HG03095 (cell line): ENCODE measurements around the gene NBPF1.
"Not testable (repeated sequence)": the region's sequence is repeated elsewhere in the genome, so short reads cannot be mapped to it uniquely, and the experiment has no call there.

Experiments used
- ATAC-seq: cut with Tn5 transposase; IDR thresholded peaks from one replicate; pipeline ENCODE4 v1.9.1; 2021; ENCODE audit warnings: moderate library complexity; ENCODE audit not compliant: unreplicated experiment

NBPF1 gene

DNA sequence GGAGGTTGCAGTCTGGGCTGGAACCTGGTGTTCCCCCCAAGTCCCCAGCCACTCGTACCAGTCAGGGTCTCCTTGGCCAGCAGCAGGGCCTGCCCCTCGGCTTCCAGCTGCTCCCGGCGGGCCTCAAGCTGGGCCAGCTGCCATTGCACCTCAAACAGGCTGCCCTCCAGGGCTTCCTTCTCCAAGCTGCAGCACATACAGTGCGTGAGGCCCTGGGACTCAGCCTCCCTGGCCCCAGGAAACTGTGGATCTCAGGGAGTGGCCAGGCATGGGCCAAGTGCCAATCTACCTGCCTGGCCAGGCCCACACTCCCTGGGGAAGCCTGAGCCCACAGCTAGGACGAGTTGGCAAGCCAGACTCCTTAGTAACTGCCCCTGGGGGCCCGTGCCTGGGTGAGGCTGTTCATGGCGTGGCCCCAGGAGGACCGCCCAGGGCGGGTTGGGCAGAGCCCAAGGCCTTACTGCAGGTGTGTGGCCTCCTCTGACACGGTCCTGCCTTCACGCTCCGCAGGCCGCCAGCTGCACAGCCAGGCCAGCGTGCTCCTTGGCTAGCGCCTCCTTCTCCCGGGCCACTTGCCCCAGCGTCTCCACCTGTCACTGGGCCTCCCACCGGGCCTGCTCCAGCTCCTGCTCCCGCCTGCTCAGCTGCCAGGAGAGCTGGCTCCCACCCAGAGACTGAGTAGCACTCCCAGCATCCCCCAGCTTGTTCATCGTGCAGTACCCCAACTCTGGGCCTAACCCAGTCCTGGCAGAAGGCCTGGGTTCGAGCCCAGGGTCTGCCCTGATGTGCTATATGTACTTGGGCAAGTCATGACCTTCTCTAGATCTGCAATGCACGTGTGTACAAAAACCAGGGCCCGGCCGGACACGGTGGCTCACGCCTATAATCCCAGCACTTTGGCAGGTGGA is 10.7 kb upstream of the NBPF1 start:
- ATAC-seq = not testable (repeated sequence)

DNA sequence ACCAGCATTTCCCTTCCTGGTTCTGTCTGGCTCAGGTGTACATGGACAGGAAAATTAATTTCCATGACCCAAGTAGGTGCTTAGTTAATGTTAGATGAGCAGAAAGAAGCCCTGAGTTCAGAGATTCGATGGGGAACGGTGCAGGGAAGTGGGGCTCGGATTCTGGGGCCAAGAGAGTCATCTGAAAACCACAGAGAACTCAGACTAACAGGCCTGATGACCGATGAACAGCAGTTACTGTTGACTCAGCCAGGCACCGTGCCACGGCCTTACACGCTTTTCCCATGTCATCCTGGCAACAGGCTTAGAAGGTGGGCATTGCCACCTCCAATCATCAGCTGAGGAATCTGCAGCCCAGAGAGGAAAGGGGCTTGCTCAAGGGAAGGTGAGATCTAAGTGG is 10.0 kb upstream of the NBPF1 start:
- ATAC-seq = not testable (repeated sequence)

DNA sequence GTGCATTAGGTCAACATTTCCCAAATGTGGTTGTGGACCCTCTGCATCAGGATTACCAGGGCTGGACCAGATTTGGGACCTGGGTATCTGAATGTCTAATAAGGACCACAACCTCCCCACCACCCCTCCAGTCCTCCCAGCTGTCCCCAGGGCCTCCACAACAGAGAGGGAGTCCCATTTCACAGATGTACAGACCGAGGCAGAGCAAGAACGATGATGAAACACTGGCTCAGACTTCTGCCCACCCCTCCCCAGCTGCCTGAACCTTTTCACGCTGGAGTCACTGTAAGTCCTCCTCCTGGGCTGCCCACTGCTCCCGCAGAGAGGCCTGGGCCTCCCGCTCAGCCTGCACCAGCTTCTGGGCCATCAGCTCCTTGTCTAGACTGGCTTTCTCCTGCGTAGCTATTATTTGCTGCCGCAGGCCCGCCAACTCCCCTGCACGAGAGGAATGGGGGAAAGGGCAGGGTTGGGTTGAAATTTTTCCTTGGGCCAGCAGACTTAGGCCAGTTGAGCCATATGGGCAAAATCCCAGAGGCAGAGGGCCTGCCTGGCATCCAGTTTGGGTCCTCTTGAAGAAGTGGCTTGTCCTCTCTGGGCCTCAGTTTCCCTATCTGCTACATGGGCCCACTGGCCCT is 8.4 kb upstream of the NBPF1 start:
- not testable (repeated sequence) for ATAC-seq

DNA sequence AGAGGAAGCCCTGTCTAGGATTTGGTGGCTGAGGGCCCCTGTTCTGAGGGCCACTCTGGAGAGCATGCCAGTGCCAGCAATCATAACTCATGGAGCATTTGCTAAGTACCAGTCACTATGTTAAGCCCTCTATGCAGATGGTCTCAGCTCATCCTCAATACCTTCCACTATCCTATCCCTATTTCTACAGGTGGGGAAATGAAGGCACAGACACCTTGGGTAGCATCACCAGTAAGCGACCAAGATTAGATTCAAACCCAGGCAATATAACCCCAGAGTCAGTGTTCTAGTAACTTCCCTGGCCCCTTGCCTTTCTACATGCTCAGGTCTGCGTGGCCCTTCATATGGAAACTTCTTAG is 7.9 kb upstream of the NBPF1 start:
- ATAC-seq = no peak

DNA sequence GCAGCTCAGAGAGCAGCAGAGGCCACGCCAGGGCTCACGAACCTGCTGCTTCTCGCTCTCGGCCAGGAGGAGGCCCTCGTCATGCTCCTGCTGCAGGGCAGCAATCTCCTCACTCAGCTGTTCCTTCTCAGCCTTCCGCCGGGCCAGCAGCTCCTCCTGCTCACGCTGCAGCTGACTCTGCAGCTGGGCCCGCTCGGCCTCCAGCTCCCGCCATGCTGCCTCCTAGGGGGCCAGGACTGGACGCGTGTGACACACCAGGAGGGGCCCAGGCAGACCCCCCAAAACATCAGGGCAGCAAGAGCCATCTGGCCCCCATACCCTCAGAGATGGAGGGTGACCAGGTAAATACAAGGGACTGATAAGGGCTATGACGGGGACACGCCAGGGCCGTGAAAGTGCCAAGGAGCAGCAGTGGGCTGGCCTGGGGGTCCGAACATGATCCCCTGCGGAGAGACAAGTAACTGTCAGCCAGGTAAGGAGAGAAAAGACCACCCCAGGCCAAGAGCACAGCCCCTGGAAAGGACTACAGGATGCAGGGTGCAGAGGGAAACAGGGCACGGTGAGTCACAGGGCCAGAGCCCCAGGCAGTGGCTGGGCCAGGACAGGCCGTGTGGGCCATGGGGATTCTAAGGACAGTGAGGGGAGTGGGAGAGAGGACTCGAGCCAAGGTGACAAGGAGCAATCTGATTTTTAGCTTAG is 6.6 kb upstream of the NBPF1 start:
- ATAC-seq = not testable (repeated sequence)

DNA sequence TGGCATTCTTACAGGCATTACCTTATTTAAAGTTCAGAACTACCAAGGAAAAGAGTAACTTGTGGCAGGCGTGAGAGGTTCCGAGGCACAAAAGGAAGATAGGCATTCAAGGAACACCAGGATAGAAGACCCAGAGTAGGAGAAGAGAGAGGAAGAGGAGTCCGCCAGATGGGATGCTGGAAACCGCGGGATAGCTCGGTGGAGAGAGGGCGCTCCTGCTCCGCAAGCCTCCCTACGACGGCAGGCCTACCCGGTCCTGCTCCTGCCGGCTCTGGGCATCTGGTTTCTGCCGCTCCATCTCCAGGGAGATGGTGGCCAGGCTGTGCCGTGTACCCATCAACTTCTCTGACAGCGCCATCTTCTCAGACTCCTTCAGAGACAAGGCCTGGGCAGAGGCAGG is 5.4 kb upstream of the NBPF1 start:
- ATAC-seq = no peak

DNA sequence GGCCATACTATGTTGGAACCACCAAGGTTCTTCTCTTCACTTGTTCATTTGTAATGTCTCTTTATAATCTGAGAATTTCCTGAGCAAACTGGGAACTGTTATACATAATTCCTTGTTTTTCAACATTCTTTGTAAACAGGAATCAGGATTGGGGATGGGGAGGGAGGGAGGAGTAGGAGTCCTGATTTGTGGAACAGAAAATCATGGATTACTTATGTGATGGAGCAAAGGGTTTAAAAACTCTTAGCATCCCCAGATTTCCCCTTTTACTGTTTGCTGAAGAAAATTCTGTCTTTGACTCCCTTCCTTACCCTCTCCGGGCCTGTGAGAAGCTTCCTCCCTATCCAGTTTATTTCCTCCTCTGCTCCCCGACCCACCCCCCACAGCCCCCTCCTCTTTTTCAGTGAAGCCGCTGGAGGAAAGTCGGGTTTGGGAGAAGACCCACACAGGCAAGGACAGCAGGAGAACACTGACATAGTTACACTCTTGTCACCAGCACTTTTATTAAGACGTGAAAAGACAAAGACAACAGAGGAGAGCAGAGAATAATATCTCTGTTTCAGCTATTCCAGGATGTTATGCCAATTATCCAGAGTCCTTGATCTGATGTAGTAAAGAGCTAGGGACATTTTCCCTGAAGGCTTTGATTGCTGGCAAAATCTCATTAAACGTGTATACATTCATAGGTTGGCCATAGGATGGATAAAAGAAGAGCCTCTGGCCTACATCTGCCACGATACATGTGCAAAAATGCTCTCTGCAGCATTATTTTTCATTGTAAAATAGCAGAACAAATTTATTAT is 4.6 kb upstream of the NBPF1 start:
- ATAC-seq = no peak

DNA sequence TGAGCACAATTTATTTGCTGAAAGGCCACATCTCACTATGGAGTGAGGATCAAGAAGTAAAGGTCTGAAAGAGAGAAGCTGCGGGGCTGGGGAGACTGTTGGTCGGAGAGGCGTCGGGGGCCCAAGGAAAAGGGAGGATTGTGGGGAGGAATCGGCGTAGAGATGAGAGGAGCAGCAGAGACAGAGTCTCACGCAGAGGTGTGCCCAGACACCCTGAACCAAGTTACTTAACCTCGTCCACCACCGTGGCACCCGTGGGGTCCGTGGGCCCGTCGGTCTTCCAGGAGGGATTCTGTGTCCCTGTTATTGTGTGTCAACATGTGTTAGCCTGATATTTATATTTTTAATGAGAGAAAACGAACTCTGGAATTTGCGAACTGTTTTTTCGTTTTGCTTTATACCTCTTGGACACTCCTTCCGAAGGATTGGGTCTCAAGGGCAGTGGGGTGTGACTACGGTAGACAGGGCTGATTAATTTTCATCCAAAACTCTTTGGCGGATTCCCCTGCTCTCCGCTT is 3.8 kb upstream of the NBPF1 start:
- no peak for ATAC-seq

DNA sequence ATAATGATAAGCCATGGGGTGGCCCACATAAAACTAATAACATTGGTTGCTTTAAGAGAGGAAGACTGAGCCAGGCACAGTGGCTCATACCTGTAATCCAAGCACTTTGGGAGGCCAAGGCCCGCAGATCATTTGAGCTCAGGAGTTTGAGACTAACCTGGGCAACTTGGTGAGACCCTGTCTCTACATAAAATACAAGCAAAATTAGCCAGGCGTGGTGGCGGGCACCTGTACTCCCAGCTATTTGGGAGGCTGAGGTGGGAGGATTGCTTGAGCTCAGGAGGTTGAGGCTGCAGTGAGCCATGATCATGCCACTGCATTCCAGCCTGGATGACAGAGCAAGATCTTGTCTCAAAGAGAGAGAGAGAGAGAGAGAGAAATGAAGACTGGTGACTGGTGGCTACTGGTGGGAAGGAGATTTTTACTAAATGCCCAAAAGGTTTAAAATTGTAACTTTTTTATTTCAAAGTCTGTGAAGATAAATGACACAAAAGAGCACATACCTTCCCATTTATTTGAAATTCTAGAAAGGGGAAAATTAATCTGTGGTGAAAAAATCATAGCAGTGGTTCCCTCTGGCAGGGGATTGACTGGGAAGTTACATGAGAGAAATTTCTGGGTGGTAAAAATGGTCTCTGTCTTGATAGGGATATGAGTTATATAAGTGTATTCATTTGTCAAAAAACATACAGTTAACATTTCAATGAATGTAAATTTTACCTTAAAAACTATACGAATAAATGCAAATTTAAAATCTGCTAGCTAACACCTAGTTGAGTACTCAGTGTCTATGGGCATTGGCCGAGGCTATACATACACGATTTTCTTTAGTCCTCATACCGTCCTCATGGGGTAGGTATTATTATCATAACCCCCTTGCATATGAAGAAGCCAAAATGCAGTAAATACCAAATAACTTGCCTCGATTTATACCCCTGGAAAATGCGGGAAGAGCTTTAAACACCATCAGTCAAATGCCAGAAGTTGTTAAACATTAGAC is 2.2 kb upstream of the NBPF1 start:
- ATAC-seq = no peak

DNA sequence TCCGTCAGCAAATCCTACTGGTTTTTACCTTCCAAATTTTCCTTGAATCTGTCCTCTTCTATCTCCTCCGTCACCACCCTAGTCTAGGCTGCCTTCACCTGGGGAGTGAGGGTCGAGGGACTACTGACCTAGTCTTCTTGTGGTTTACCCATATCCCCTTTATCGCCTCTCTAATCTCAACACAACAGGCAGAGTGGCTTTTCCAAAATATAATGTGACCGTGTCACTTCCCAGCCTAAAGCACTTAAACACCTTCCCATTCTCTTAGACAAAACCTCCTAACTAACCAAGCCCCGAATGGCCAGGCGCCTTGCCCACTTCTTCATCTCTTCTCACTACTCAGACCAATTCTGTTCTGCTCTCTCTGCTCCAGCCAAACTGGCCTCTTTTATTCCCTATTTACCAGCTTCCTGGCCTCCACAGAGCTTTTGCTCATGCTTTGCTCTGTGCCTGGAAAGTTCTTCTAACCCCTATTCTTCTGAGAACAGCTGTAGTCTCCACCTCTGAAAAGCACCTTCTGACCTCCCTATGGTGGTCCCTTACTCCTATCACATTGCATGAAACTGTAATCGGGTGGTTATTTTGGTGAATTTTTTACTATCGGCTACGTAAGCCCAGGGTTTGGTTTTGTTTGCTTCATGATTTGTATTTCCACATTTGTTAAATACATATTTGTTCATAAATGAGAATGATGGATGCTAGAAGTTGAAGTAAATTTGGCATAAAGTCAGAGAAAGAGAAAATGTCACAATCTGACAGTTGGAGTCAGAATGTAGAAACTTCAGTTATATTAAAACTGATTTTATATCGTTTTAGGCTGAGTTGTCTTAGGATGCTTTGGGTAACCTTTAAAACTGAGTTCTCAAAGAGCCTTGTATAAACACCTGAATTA is 1.2 kb upstream of the NBPF1 start:
- ATAC-seq = no peak

DNA sequence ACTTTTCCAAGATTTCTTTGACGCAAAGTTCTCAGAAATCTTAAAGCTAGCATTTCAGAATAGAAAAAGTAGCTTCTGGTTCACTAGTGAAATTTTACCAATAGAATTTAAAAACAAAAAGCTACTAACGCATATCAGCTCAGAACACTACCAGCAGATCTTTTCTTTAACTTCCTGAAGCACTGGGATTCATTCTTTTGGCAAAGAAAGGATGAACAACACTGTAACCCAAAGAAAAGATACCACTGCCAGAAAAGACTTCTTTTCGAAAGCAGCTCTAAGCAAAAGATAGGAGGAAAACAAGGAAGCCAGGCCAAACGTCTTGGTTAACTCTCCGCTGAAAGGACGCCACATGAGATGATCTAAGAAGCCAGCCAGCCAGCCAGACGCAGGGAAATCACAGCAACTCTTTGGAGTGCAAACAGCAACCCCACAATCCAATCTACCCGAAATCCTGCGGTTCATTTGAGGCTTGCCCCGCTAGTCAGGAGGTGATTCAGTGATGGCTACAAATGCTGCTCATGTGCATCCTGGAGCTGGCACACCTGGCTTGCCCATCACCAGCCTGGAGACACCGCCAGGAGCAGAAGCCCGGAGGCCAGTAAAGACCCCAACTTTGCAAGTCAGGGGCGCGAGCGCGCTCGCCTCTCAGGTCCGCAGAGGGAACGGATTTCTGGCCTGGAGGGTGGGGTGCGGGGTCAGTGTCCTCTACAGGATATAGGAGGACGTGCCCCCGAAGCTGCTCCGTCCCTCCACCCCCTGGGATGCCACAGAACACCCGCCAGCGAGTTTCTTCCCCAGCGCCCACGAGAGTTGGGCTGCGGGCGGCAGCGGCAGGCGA is 812 bp downstream of the NBPF1 start:
- no peak for ATAC-seq

DNA sequence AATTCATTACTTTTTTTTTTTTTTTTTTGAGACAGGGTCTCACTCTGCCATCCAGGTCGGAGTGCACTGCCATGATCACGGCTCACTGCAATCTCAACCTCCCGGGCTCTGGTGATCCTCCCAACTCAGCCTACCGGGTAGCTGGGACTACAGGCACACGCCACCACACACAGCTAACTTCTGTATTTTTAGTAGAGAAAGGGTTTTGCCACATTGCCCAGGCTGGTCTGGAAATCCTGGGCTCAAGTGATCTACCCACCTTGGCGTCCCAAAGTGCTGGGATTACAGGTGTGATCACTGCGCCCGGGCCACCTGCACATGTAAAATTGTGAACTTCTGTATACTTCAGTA is 1.4 kb downstream of the NBPF1 start:
- ATAC-seq = not testable (repeated sequence)

DNA sequence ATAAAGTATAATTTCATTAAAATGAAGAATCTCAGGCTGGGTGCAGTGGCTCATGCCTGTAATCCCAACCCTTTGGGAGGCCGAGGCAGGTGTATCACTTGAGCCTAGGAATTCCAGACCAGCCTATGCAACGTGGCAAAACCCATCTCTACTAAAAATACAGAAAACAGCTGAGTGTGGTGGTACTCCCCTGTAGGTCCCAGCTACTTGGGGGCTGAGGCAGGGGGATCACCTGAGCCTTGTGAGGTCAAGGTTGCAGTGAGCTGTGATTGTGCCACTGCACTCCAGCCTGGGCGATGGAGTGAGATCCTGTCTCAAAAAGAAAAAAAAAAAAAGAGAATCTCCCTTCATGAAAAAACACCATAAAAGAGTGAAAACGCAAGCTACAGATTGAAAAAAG is 2.2 kb downstream of the NBPF1 start:
- ATAC-seq = not testable (repeated sequence)

DNA sequence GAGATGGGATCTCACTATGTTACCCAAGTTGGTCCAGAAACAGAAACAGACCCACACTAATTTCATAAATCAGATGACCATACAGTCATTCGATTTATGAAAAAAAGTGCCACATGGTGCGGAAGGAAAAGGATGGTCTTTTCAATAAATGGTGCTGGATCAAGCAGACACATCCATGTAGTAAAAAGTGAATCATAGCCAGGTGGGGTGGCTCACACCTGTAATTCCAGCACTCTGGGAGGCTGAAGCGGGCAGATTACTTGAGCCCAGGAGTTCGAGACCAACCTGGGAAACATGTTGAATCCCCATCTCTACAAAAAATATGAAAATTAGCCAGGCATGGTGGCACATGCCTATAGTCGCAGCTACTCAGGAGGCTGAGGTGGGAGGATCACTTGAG is 2.8 kb downstream of the NBPF1 start:
- ATAC-seq = not testable (repeated sequence)

DNA sequence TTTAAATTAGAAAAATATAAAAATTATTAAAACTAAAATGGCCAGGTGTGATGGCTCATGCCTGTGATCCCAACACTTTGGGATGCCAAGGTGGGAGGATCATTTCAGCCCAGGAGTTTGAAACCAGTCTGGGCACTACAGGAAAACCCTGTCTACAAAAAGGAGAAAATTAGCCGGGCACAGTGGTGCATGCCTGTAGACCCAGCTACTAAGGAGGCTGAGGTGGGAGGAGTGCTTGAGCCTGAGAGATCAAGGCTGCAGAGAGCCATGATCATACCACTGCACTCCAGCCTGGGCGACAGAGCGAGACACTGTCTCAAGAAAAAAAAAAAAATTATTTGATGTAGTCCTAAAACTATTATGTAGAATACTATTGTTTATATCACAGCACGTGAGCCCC is 3.6 kb downstream of the NBPF1 start:
- not testable (repeated sequence) for ATAC-seq

DNA sequence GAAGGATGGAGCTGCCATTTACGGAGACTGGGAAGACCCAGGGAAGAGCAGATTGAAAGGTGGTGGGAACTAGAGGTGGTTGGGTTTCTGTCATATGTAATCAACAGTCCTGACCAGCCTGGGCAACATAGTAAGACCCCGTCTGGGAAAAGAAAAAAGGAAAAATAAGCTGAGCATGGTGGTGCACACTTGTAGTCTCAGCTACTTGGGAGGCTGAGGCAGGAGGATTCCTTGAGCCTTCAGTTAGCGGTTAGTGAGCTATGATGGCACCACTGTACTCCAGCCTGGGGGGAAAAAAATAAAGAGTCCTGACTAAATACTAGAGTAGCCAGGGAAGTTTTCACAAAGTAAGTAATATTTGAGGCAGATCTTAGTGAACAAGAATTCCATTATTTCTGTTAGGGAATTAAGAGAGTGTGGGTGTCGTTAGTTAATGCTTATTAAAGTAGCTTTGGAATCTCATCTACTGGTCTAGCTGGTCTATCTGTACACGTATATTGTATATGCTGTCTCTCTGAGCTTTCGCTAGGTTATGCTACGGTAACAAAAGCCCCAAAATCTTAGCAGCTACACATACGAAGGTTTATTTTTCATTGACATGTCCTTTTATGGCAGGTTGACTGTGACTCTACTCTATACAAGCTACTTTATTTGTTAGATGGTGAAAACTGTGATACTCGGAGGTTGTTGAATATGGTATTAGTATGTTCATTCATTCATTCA is 4.4 kb downstream of the NBPF1 start:
- no peak for ATAC-seq
